Spleen (tissue), 7 donors: ENCODE data around the gene IMPA2.

Experiments used
- CTCF ChIP-seq, 11 experiments: fragments of 200-600 bp in 7 of 11; fragments of 450-650 bp in 4 of 11; sonication (generic) in 4 of 11; IDR thresholded peaks in 8 of 11; conservative IDR thresholded peaks in 3 of 11; 1 replicate in 7 of 11; 2 replicates in 4 of 11; pipeline versions ENCODE4 v1.4.0 to v1.8.0; 2016 to 2021; ENCODE audit warnings: antibody characterized with exemption in 11 of 11, inconsistent platforms in 4 of 11, mild to moderate bottlenecking in 1 of 11
- POLR2A ChIP-seq, 3 donors: fragments of 450-650 bp; IDR thresholded peaks; one replicate each; pipeline ENCODE4 v1.5.1; 2017; ENCODE audit warnings: antibody characterized with exemption in 3 of 3, mild to moderate bottlenecking in 1 of 3
- POLR2AphosphoS5 ChIP-seq, 3 donors: sonication (generic); formaldehyde crosslinking; IDR thresholded peaks; one replicate each; pipeline ENCODE4 v1.5.1; 2017; ENCODE audit warnings: antibody characterized with exemption in 3 of 3
- donor health status: DM: no; HTN: no; CAD: no; lungs with moderate emphysema.
- donor health status: DM: no; HTN: no; CAD: no.
- donor health status: DM: no; HTN: no; CAD: no.

- no peak for TF ChIP-seq CTCF (IDR thresholded peaks at IDR 0.05 in 8 of 11, conservative IDR thresholded peaks at IDR 0.05 in 3 of 11)
- no peak for TF ChIP-seq POLR2AphosphoS5 (IDR thresholded peaks at IDR 0.05)
- no peak for TF ChIP-seq POLR2A (IDR thresholded peaks at IDR 0.05)
Measured at GRCh38 chr18:11997466-11997865, 16.2 kb downstream of the IMPA2 start.
